NCI-H146 treated with DMSO at 0.1 percent for 48 hours (cell line): ENCODE measurements around the gene FBL.
"Not testable (repeated sequence)": the region's sequence is repeated elsewhere in the genome, so short reads cannot be mapped to it uniquely, and the experiment has no call there.

Source experiments
- DNase-seq: peaks from one replicate; lab custom pipeline; 2025; ENCODE audit not compliant: unreplicated experiment; lab: John Stamatoyannopoulos, UW

The FBL gene

GRCh38 chr19:39877488-39877887 is 31.3 kb upstream of the FBL start:
- DNase-seq: not testable (repeated sequence)

- not testable (repeated sequence) for DNase-seq
Observed at GRCh38 chr19:39876486-39876885, 30.3 kb upstream of the FBL start.

GRCh38 chr19:39875401-39875864 is 29.3 kb upstream of the FBL start:
- not testable (repeated sequence) for DNase-seq

GRCh38 chr19:39874404-39874803 is 28.2 kb upstream of the FBL start:
- no peak for DNase-seq

GRCh38 chr19:39873385-39873784 is 27.2 kb upstream of the FBL start:
- DNase-seq: no peak

GRCh38 chr19:39871886-39872866 is 26.0 kb upstream of the FBL start:
- no peak for DNase-seq

GRCh38 chr19:39871362-39871761 is 25.2 kb upstream of the FBL start:
- DNase-seq: no peak

- peak; percentile 80 for DNase-seq
Observed at GRCh38 chr19:39870171-39870971, 24.2 kb upstream of the FBL start.

GRCh38 chr19:39867952-39868351 is 21.8 kb upstream of the FBL start:
- no peak for DNase-seq

GRCh38 chr19:39867133-39867532 is 21.0 kb upstream of the FBL start:
- no peak for DNase-seq

- DNase-seq: no peak
Observed at GRCh38 chr19:39865953-39866352, 19.8 kb upstream of the FBL start.

GRCh38 chr19:39865186-39865585 is 19.0 kb upstream of the FBL start:
- DNase-seq: no peak

- DNase-seq: no peak
Observed at GRCh38 chr19:39864118-39864517, 17.9 kb upstream of the FBL start.

GRCh38 chr19:39858541-39858940 is 12.4 kb upstream of the FBL start:
- DNase-seq: no peak

- no peak for DNase-seq
Observed at GRCh38 chr19:39852882-39853281, 6.7 kb upstream of the FBL start.

GRCh38 chr19:39850892-39851291 is 4.7 kb upstream of the FBL start:
- no peak for DNase-seq

GRCh38 chr19:39848392-39848791 is 2.2 kb upstream of the FBL start:
- DNase-seq: no peak

GRCh38 chr19:39847525-39847924 is 1.3 kb upstream of the FBL start:
- no peak for DNase-seq

GRCh38 chr19:39846678-39847486 is 703 bp upstream of the FBL start:
- no peak for DNase-seq

GRCh38 chr19:39845584-39845932 is 621 bp downstream of the FBL start:
- no peak for DNase-seq

- no peak for DNase-seq
Observed at GRCh38 chr19:39845172-39845571, 1.0 kb downstream of the FBL start.
